ENCODE measurements around the gene SENP2.
"Not testable (repeated sequence)": the region's sequence is repeated elsewhere in the genome, so short reads cannot be mapped to it uniquely, and the experiment has no call there.

SENP2 gene

DNA sequence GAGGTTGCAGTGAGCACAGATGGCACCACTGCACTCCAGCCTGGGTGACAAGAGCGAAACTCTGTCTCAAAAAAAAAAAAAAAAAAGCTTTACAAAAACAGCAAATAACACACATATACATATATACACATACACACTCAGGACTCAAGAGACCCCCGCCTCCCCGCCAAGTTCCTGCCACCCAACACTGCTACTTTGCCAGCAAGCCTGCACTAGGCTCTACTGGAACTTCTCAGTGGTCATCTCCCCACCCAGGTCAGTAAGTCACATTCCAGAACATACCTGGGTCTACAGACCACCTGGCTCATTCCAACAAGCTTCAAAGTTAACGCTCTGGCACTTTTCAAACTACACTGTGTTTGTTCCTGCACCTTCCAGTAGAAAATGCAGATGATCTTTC, 62.3 kb downstream of the SENP2 start:
- DNase-seq = no peak

GRCh38 chr3:185649414-185649813, 63.3 kb downstream of the SENP2 start:
- no peak for DNase-seq

DNA sequence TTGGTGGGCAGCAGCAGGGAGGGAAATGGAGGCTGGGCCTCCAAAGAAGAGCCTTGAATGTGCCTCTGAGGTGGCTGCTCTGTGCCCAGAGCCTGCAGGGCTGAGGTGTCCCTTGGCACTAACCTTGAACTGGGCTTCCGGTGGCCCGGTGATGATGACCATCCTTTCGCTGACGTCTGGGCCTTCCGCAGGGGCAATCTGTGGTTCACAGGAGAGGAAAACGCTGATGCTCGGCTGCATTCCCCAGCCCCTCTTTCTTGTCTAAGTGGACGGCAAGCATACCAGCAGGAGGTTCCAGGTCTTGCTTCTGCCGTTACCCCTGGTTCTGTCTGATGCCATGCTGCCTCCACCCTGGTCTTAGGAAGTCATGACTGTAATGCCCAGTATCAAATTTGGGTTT, 65.9 kb downstream of the SENP2 start:
- no peak for DNase-seq

GRCh38 chr3:185653949-185654757, 68.1 kb downstream of the SENP2 start:
- DNase-seq = no peak

DNA sequence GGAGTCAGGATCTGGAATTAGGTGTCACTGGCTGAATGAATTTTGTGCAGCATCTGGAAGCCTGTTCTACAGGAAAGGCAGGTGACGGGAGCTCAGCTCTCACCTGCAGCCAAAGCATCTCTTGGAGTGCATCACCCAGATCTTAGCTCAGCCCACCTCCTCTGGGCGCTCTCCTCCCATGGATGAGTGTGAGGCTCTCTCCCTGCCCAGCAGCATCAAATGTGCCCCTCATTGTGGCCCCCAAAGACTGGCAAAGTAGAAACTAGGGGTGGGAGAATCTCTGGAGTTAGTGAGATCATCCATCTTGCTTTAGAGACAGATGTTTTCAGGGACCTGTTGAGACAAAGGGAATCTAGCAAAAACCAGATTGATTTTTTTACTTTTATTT, 68.7 kb downstream of the SENP2 start:
- DNase-seq = no peak

GRCh38 chr3:185655426-185656320, 69.6 kb downstream of the SENP2 start:
- DNase-seq = no peak

- no peak for DNase-seq
Measured at GRCh38 chr3:185656321-185656840, 70.3 kb downstream of the SENP2 start.

DNA sequence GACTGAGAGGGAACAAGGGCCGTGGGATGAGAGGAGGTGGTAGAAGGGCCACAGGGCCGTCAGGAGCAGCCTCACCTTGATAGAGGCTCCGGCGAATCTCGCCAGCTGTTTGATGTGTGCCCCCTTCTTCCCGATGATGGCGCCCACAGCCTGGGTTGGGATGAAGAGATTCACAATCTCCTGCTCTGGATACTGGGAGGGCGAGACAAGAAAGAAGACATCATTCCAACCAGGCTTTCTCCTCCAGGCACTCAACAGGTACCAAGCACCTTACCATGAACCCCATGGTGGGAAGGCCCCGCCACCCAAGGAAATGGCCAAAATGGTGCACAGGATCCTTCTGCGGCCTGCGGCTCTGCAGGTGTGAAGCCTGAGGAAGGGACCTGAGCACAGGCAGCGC, 71.1 kb downstream of the SENP2 start:
- DNase-seq = no peak

GRCh38 chr3:185657691-185658503, 71.8 kb downstream of the SENP2 start:
- no peak for DNase-seq

DNA sequence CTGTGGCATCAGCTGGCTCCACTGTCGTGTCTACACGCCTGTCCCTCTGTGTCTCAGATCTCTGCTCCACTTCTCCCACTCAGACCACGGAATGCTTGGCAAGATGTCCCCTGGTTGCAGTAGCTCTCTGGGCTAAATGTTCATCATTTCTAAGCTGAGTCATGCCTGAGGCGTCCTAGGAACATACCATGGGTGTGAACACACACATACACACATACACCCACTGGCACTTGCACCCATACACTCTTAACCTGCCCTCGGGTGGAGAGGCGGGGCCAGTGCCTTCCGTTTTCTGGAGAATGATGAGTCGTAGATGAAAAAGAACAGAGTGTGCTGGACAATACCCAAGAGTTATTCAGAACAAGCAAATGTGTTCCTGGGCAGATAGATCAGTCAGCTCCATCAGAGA, 72.4 kb downstream of the SENP2 start:
- no peak for DNase-seq

GRCh38 chr3:185658943-185659342, 72.8 kb downstream of the SENP2 start:
- no peak for DNase-seq

- peak; percentile 70 to 92 for DNase-seq
Measured at GRCh38 chr3:185659942-185660921, 74.1 kb downstream of the SENP2 start.

- DNase-seq = not testable (repeated sequence)
Measured at GRCh38 chr3:185661296-185661695, 75.2 kb downstream of the SENP2 start.

DNA sequence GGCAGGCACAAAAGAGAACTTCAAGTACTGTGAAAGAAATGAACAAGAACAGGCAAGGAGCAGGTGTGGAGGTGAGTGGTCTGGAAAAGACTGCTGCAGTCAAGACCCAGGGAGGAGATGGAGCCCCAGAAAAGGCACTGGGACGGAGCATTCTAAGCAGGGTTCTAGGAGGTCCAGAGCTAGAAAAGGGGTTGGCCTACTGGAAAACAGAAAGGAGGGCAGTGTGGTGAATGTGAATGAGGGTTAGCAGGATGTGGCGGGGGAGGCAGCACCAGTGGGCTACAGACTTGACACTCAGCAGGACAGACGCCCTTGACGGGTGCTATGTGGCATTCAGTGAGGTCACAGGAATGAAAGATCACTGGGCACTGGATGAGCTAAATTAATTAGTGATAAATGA, 75.7 kb downstream of the SENP2 start:
- no peak for DNase-seq

DNA sequence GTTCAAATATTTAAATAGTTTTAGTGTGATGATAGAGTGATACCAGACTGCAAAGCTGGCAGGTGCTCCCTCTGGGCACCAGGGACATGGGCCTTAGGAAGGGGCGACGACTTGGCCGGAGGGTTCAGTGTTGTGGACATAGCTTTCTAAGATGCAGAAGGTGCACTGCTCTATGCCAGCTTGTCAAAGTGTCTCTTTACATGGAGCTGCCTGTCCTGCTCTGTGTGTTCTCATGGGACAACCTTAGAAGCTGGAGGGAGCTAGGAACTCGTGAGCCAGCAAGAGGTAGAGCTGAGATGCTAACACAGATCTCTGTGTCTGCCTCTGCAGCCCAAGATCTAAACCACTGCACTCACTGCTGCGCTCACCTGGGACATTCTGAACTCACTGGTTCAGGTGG, 77.8 kb downstream of the SENP2 start:
- DNase-seq = no peak

GRCh38 chr3:185667574-185667973, 81.5 kb downstream of the SENP2 start:
- DNase-seq = no peak

- peak; percentile 27 to 69 for DNase-seq
Measured at GRCh38 chr3:185677146-185677829, 91.2 kb downstream of the SENP2 start.

DNA sequence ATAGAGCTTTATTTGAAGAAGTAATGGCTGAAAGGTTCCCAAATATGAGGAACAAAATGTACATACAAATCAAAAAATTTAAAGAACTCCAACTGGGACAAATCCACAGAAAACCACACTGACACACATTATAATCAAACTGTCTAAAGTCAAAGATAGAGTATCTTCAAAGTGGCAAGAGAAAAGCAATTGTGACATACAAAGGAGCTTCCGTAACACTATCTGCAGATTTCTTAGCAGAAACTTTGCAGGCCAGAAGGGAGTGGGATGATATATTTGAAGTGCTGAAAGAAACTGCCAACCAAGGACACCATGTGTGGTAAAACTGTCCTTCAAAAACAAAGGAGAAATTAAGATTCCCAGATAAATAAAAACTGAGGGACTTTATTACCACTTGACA, 91.9 kb downstream of the SENP2 start:
- no peak for DNase-seq

GRCh38 chr3:185680231-185680630, 94.1 kb downstream of the SENP2 start:
- no peak for DNase-seq
